ENCODE data around the gene AGR3. TPM values are rescaled to one million over a fixed set of nuclear protein-coding genes. Genes with fewer than 3 reads are reported as not detected.

Gene AGR3
- total and polyA plus RNA-seq, 2 donors (not counting 3 experiments of a cell fraction or from before 2014, with no cell fraction given): not detected

DNA sequence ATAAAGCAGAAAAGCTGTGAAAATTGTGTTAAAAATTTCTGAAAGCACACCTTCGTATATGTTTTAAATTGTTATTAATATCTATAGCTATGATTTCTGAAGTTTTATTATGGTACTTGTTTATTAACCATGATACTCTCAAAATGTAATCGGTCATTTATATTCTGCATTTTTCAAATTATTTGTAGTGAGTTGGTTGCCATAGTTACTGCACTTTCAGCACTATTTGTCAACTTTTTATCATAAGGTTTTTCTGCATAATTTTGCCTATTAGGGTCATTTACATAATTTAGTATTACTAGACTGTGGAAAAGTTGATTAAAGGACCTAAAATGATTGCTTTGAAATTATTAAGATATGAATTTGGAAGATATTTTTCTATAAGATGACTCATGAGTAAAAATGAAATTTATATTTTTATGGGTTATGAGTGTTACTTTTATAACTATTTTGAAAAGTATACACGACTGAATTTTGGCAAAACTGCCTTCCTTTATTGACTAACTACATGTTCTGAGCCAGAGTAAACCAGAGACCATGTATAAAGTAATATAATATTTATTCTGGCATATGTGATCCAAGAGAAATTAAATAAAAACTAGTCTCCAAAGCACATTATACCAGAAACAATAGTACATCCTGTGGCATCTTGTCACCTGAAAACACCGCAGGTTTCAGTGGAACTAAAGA, 69.1 kb downstream of the AGR3 start:
- dilution Hi-C loops (cut with MboI; ENCODE audit: extremely low pct_ligation_motif_present, low sequenced_read_pairs): no loop called here
- Histone ChIP-seq H3K79me2 (ENCODE audit: control insufficient read depth, insufficient read depth, low read length) (no peaks in the 10 kb centered on the region), H3K4me3 (replicated peaks in 1 of 3; ENCODE audit: insufficient read depth in 1 of 3, low read depth in 1 of 3, low read length in 3 of 3) (no peak overlapping the region), H3K4me1 (ENCODE audit: control insufficient read depth, extremely low read depth, insufficient read depth, low read length) (peaks cover 7% of the 10 kb centered on the region), H2AFZ (ENCODE audit: low read depth, low read length) (no peak overlapping the region), H4K20me1 (replicated peaks; ENCODE audit: control insufficient read depth, extremely low read depth, insufficient read depth, low read length) (no peaks in the 10 kb centered on the region), H3K9me1 (replicated peaks; ENCODE audit: control insufficient read depth, extremely low read depth, insufficient read depth, low read length) (no peaks in the 10 kb centered on the region), H3K36me3 (ENCODE audit: control insufficient read depth in 2 of 2, extremely low read depth in 1 of 2, insufficient read depth in 2 of 2, low read length in 2 of 2) (no peaks in the 10 kb centered on the region), H3K4me2 (ENCODE audit: insufficient read depth, low read length) (no peak overlapping the region), H3K9ac (replicated peaks; ENCODE audit: extremely low read depth, insufficient read depth, low read length) (no peak overlapping the region), H3K9me3 (replicated peaks; ENCODE audit: control insufficient read depth, insufficient read depth, low read length) (no peaks in the 10 kb centered on the region), H3K27me3 (ENCODE audit: control insufficient read depth in 2 of 2, insufficient read depth in 2 of 2, low read length in 2 of 2) (no peaks in the 10 kb centered on the region), H3K27ac (ENCODE audit: insufficient read depth, low read depth, low read length) (no peak overlapping the region)
- BruUV-seq (replicated peaks): no TSS peak
- intact Hi-C loops (cut with micrococcal nuclease): no loop called here
- CTCF ChIA-PET: interaction anchor here (1.3 to 2.0 kb wide), 3 partner anchors 11 to 106 kb away, joined by 3 to 8 read pairs (median 7); no protein-coding TSS in a partner anchor
- no peak for FAIRE-seq
- POLR2A ChIA-PET: no interaction called here
- TF ChIP-seq JUN (IDR thresholded peaks at IDR 0.05; ENCODE audit: borderline replicate concordance, insufficient read depth, insufficient read length, low read depth) (no peak), FOS (IDR thresholded peaks at IDR 0.05; ENCODE audit: borderline replicate concordance, insufficient read depth, low read length) (peak; percentile 8)
- DNase-seq (ENCODE audit: low read depth, low spot score): no peak

DNA sequence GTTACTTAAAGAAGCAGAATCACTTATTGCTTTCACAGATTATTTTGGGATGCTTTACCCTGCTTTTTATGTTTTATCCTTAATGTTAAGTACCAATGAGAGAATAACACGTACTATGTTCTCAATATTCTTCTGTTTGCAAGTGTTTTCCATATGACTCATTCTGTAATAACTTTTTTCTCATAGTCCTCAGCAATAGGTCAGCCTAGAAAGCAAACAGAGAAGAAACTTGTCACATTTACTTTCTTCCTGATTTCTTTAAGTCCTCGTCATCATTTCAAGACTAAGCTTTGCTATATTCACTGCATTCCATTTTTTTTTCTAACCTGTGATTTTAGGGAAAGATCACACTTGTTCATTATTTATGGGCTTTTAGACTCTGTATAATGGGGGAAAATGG, 70.2 kb downstream of the AGR3 start:
- intact Hi-C loops (cut with micrococcal nuclease): no loop called here
- no TSS peak for BruUV-seq (replicated peaks)

More for the DNA sequence above, 70.2 kb downstream of the AGR3 start:
- no peaks in the 10 kb centered on the region for H3K9me1 ChIP-seq (replicated peaks; ENCODE audit: control insufficient read depth, extremely low read depth, insufficient read depth, low read length)
- H3K4me2 ChIP-seq (ENCODE audit: insufficient read depth, low read length): peak overlapping the region; percentile 46
- CTCF ChIA-PET: interaction anchor here (2.0 kb wide), 1 partner anchor 107 kb away, joined by 8 read pairs; no protein-coding TSS in a partner anchor
- peak overlapping the region; percentile 80 for H2AFZ ChIP-seq (ENCODE audit: low read depth, low read length)
- no peaks in the 10 kb centered on the region for H3K36me3 ChIP-seq (ENCODE audit: control insufficient read depth in 2 of 2, extremely low read depth in 1 of 2, insufficient read depth in 2 of 2, low read length in 2 of 2)
- H3K4me3 ChIP-seq (replicated peaks in 1 of 3; ENCODE audit: insufficient read depth in 1 of 3, low read depth in 1 of 3, low read length in 3 of 3): no peak overlapping the region
- FAIRE-seq (peak; percentile 79), DNase-seq (ENCODE audit: low read depth, low spot score) (peak; percentile 64)
- H4K20me1 ChIP-seq (replicated peaks; ENCODE audit: control insufficient read depth, extremely low read depth, insufficient read depth, low read length): no peaks in the 10 kb centered on the region
- TF ChIP-seq FOS (IDR thresholded peaks at IDR 0.05; ENCODE audit: borderline replicate concordance, insufficient read depth, low read length) (peak; percentile 65), EZH2 (IDR thresholded peaks at IDR 0.05; ENCODE audit: borderline replicate concordance, low read depth, low read length, severe bottlenecking) (no peak), GATA2 (IDR thresholded peaks at IDR 0.05; ENCODE audit: insufficient read depth, insufficient read length, low read depth, low read length) (no peak), MYC (IDR thresholded peaks at IDR 0.05; ENCODE audit: low read depth, low read length) (no peak), JUN (IDR thresholded peaks at IDR 0.05; ENCODE audit: borderline replicate concordance, insufficient read depth, insufficient read length, low read depth) (peak; percentile 30)
- TF ChIP-seq, protein P1, sequence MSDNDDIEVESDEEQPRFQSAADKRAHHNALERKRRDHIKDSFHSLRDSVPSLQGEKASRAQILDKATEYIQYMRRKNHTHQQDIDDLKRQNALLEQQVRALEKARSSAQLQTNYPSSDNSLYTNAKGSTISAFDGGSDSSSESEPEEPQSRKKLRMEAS (IDR thresholded peaks at IDR 0.05; ENCODE audit: insufficient read depth, insufficient read length): no peak
- H3K9me3 ChIP-seq (replicated peaks; ENCODE audit: control insufficient read depth, insufficient read depth, low read length): no peaks in the 10 kb centered on the region
- POLR2A ChIA-PET: no interaction called here
- peaks cover 7% of the 10 kb centered on the region for H3K4me1 ChIP-seq (ENCODE audit: control insufficient read depth, extremely low read depth, insufficient read depth, low read length)
- H3K79me2 ChIP-seq (ENCODE audit: control insufficient read depth, insufficient read depth, low read length): no peaks in the 10 kb centered on the region
- H3K27ac ChIP-seq (ENCODE audit: insufficient read depth, low read depth, low read length): no peak overlapping the region
- dilution Hi-C loops (cut with MboI; ENCODE audit: extremely low pct_ligation_motif_present, low sequenced_read_pairs): no loop called here
- no peaks in the 10 kb centered on the region for H3K27me3 ChIP-seq (ENCODE audit: control insufficient read depth in 2 of 2, insufficient read depth in 2 of 2, low read length in 2 of 2)
- H3K9ac ChIP-seq (replicated peaks; ENCODE audit: extremely low read depth, insufficient read depth, low read length): no peak overlapping the region

Measured in endothelial cell of umbilical vein (primary cell).